ENCODE measurements around the gene SMPD4.
"Not testable (repeated sequence)": the region's sequence is repeated elsewhere in the genome, so short reads cannot be mapped to it uniquely, and the experiment has no call there.

SMPD4 gene

GRCh38 chr2:130181325-130181879, at the start of gene SMPD4:
Gene SMPD4, minus strand, starts transcription at chr2:130181602. Its CDS starts 5,010 bp downstream, at chr2:130176592.
- DNase-seq (ENCODE audit: low read depth, low spot score) = peak; percentile 96

- not testable (repeated sequence) for DNase-seq (ENCODE audit: low read depth, low spot score)
Measured at GRCh38 chr2:130230907-130231306, 49.5 kb upstream of the SMPD4 start.

GRCh38 chr2:130230376-130230775, 49.0 kb upstream of the SMPD4 start:
- not testable (repeated sequence) for DNase-seq (ENCODE audit: low read depth, low spot score)

GRCh38 chr2:130229161-130229510, 47.7 kb upstream of the SMPD4 start:
- DNase-seq (ENCODE audit: low read depth, low spot score) = peak; percentile 88

GRCh38 chr2:130228467-130229160, 47.2 kb upstream of the SMPD4 start:
- DNase-seq (ENCODE audit: low read depth, low spot score) = not testable (repeated sequence)

GRCh38 chr2:130228005-130228404, 46.6 kb upstream of the SMPD4 start:
- DNase-seq (ENCODE audit: low read depth, low spot score) = not testable (repeated sequence)

GRCh38 chr2:130222523-130222922, 41.1 kb upstream of the SMPD4 start:
- not testable (repeated sequence) for DNase-seq (ENCODE audit: low read depth, low spot score)

- not testable (repeated sequence) for DNase-seq (ENCODE audit: low read depth, low spot score)
Measured at GRCh38 chr2:130220505-130220904, 39.1 kb upstream of the SMPD4 start.

- DNase-seq (ENCODE audit: low read depth, low spot score) = not testable (repeated sequence)
Measured at GRCh38 chr2:130219147-130219546, 37.7 kb upstream of the SMPD4 start.

- not testable (repeated sequence) for DNase-seq (ENCODE audit: low read depth, low spot score)
Measured at GRCh38 chr2:130207051-130207450, 25.6 kb upstream of the SMPD4 start.

- not testable (repeated sequence) for DNase-seq (ENCODE audit: low read depth, low spot score)
Measured at GRCh38 chr2:130203150-130203549, 21.7 kb upstream of the SMPD4 start.

- DNase-seq (ENCODE audit: low read depth, low spot score) = not testable (repeated sequence)
Measured at GRCh38 chr2:130202518-130202917, 21.1 kb upstream of the SMPD4 start.

- no peak for DNase-seq (ENCODE audit: low read depth, low spot score)
Measured at GRCh38 chr2:130198343-130198742, 16.9 kb upstream of the SMPD4 start, which contains the start of gene TUBA3E. Gene TUBA3E, minus strand, starts transcription at chr2:130198439. Its CDS starts 79 bp downstream, at chr2:130198360.

- DNase-seq (ENCODE audit: low read depth, low spot score) = not testable (repeated sequence)
Measured at GRCh38 chr2:130196052-130196451, 14.7 kb upstream of the SMPD4 start.

GRCh38 chr2:130195089-130195635, 13.8 kb upstream of the SMPD4 start:
- not testable (repeated sequence) for DNase-seq (ENCODE audit: low read depth, low spot score)

GRCh38 chr2:130193824-130194223, 12.4 kb upstream of the SMPD4 start:
- DNase-seq (ENCODE audit: low read depth, low spot score) = not testable (repeated sequence)

GRCh38 chr2:130192451-130192850, 11.0 kb upstream of the SMPD4 start:
- not testable (repeated sequence) for DNase-seq (ENCODE audit: low read depth, low spot score)

- not testable (repeated sequence) for DNase-seq (ENCODE audit: low read depth, low spot score)
Measured at GRCh38 chr2:130191319-130191718, 9.9 kb upstream of the SMPD4 start.

GRCh38 chr2:130190237-130190636, 8.8 kb upstream of the SMPD4 start:
- no peak for DNase-seq (ENCODE audit: low read depth, low spot score)

GRCh38 chr2:130188958-130189357, 7.6 kb upstream of the SMPD4 start:
- not testable (repeated sequence) for DNase-seq (ENCODE audit: low read depth, low spot score)

- DNase-seq (ENCODE audit: low read depth, low spot score) = peak; percentile 18
Measured at GRCh38 chr2:130187859-130188792, 6.7 kb upstream of the SMPD4 start.

- no peak for DNase-seq (ENCODE audit: low read depth, low spot score)
Measured at GRCh38 chr2:130187268-130187667, 5.9 kb upstream of the SMPD4 start.

Measured in ELF-1 (cell line).